DLD1 (cell line): ENCODE measurements around the gene GRPEL1.
"Not testable (repeated sequence)": the region's sequence is repeated elsewhere in the genome, so short reads cannot be mapped to it uniquely, and the experiment has no call there.

Experiments used
- in situ Hi-C: cut with HindIII; loops from 2 replicates; pipeline ENCODE4 v1.10.0; 2017; ENCODE audit warnings: low sequenced_read_pairs

Gene GRPEL1

GRCh38 chr4:7067452-7068278 lies at the start of gene GRPEL1:
Gene GRPEL1, minus strand, starts transcription at chr4:7068064. Its CDS starts 32 bp downstream, at chr4:7068032.
- in situ Hi-C loops = no loop called here

- in situ Hi-C loops = no loop called here
Observed at GRCh38 chr4:7116705-7117104, 48.8 kb upstream of the GRPEL1 start.

GRCh38 chr4:7115557-7116340 lies 47.9 kb upstream of the GRPEL1 start:
- in situ Hi-C loops = no loop called here

GRCh38 chr4:7112656-7113055 lies 44.8 kb upstream of the GRPEL1 start:
- in situ Hi-C loops = no loop called here

GRCh38 chr4:7111441-7111840 lies 43.6 kb upstream of the GRPEL1 start:
- in situ Hi-C loops = no loop called here

GRCh38 chr4:7110546-7110945 lies 42.7 kb upstream of the GRPEL1 start:
- in situ Hi-C loops = no loop called here

- in situ Hi-C loops = no loop called here
Observed at GRCh38 chr4:7109169-7109568, 41.3 kb upstream of the GRPEL1 start.

GRCh38 chr4:7108660-7109059 lies 40.8 kb upstream of the GRPEL1 start:
- in situ Hi-C loops = no loop called here

GRCh38 chr4:7108046-7108625 lies 40.3 kb upstream of the GRPEL1 start:
- in situ Hi-C loops = no loop called here

GRCh38 chr4:7107166-7107905 lies 39.5 kb upstream of the GRPEL1 start:
- in situ Hi-C loops = no loop called here

GRCh38 chr4:7105276-7105675 lies 37.4 kb upstream of the GRPEL1 start:
- in situ Hi-C loops = no loop called here

- in situ Hi-C loops = no loop called here
Observed at GRCh38 chr4:7104366-7105031, 36.6 kb upstream of the GRPEL1 start.

GRCh38 chr4:7103607-7104365 lies 35.9 kb upstream of the GRPEL1 start:
- in situ Hi-C loops = no loop called here

GRCh38 chr4:7103031-7103606 lies 35.3 kb upstream of the GRPEL1 start:
- in situ Hi-C loops = no loop called here

GRCh38 chr4:7102516-7102909 lies 34.6 kb upstream of the GRPEL1 start:
- in situ Hi-C loops = not testable (repeated sequence)

- in situ Hi-C loops = no loop called here
Observed at GRCh38 chr4:7101692-7102515, 34.0 kb upstream of the GRPEL1 start.

- in situ Hi-C loops = loop anchor here (25.0 kb wide), 1 partner anchor 184 kb away; the partner anchor contains the start of gene TBC1D14
Observed at GRCh38 chr4:7096236-7096635, 28.4 kb upstream of the GRPEL1 start.

GRCh38 chr4:7095611-7096155 lies 27.8 kb upstream of the GRPEL1 start:
- in situ Hi-C loops = loop anchor here (25.0 kb wide), 1 partner anchor 183 kb away; the partner anchor contains the start of gene TBC1D14
